ENCODE results near the gene BGN.

DNA sequence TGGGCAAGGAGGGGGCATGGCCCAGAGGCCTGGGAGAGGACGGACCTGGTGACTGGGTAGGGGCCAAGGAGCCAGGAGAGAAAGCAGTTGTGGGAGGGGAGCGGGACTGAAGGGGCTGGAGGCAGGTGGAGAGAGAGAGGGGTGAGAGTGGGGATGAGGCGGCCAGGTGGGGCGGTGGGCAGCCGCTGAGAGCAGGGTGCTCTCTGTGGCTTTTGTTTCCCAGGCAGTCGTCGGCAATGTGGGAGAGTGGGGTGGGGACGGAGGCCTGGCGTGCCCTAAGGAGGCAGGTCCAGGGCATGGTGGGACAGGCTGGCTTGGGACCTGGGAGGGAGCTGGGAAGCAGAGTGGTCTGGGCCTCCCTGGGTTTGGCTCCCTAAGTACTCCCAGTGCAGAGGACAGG is 19.5 kb downstream of the BGN start:
- no peak for TF ChIP-seq EZH2 (IDR thresholded peaks at IDR 0.05; ENCODE audit: insufficient read depth, low read length)
- TF ChIP-seq, protein P1, sequence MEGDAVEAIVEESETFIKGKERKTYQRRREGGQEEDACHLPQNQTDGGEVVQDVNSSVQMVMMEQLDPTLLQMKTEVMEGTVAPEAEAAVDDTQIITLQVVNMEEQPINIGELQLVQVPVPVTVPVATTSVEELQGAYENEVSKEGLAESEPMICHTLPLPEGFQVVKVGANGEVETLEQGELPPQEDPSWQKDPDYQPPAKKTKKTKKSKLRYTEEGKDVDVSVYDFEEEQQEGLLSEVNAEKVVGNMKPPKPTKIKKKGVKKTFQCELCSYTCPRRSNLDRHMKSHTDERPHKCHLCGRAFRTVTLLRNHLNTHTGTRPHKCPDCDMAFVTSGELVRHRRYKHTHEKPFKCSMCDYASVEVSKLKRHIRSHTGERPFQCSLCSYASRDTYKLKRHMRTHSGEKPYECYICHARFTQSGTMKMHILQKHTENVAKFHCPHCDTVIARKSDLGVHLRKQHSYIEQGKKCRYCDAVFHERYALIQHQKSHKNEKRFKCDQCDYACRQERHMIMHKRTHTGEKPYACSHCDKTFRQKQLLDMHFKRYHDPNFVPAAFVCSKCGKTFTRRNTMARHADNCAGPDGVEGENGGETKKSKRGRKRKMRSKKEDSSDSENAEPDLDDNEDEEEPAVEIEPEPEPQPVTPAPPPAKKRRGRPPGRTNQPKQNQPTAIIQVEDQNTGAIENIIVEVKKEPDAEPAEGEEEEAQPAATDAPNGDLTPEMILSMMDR (IDR thresholded peaks at IDR 0.05; ENCODE audit: insufficient read depth, low read depth, low read length): no peak

Measured in astrocyte (in vitro differentiated cells and primary cell).